Neuronal stem cell (in vitro differentiated cells): ENCODE measurements around the gene NTRK2.

ENCODE experiments used
- DNase-seq: peaks from one replicate; pipeline ENCODE4 v3.0.0-alpha.2; 2013; ENCODE audit warnings: low spot score
- H2AFZ ChIP-seq: one replicate; pipeline ENCODE4 v1.6.1; 2013; ENCODE audit warnings: mild to moderate bottlenecking, low read length, inconsistent platforms
- H2AK5ac ChIP-seq: 2 replicates; pipeline ENCODE4 v1.6.1; 2013; ENCODE audit warnings: low read depth, mild to moderate bottlenecking, inconsistent platforms, low read length, moderate library complexity, mixed read lengths
- H2BK120ac ChIP-seq: 2 replicates; pipeline ENCODE4 v1.6.1; 2013; ENCODE audit warnings: low read depth, mild to moderate bottlenecking, inconsistent platforms, low read length, moderate library complexity, mixed read lengths
- H2BK12ac ChIP-seq: one replicate; pipeline ENCODE4 v1.6.1; 2013; ENCODE audit warnings: low read length, inconsistent platforms
- H2BK15ac ChIP-seq: 2 replicates; pipeline ENCODE4 v1.6.1; 2013; ENCODE audit warnings: mild to moderate bottlenecking, low read length, inconsistent platforms, mixed read lengths
- H2BK5ac ChIP-seq: one replicate; pipeline ENCODE4 v1.6.1; 2013; ENCODE audit warnings: inconsistent platforms, mild to moderate bottlenecking, low read length, moderate library complexity
- H3K14ac ChIP-seq: one replicate; pipeline ENCODE4 v1.6.1; 2013; ENCODE audit warnings: low read length, inconsistent platforms
- H3K18ac ChIP-seq: 2 replicates; pipeline ENCODE4 v1.6.1; 2013; ENCODE audit warnings: low read length, inconsistent platforms
- H3K23ac ChIP-seq: 2 replicates; pipeline ENCODE4 v1.6.1; 2013; ENCODE audit warnings: low read depth, mild to moderate bottlenecking, mixed read lengths, low read length, inconsistent platforms; ENCODE audit not compliant: poor library complexity
- H3K27ac ChIP-seq: replicated peaks from 3 replicates; pipeline ENCODE4 v1.5.1; 2013; ENCODE audit warnings: low read length, inconsistent platforms
- H3K27me3 ChIP-seq, 3 experiments: 2 replicates each; pipeline ENCODE4 v1.6.1; 2013; ENCODE audit warnings: low read length in 3 of 3, mild to moderate bottlenecking in 2 of 3, inconsistent platforms in 1 of 3, low read depth in 1 of 3, mixed read lengths in 1 of 3, moderate library complexity in 1 of 3; ENCODE audit not compliant: control insufficient read depth in 3 of 3, insufficient read depth in 3 of 3
- H3K36me3 ChIP-seq, 2 donors: replicated peaks in 1 of 2; 2 replicates each; pipeline ENCODE4 v1.6.1; 2013; ENCODE audit warnings: low read length in 2 of 2; ENCODE audit not compliant: control insufficient read depth in 2 of 2, insufficient read depth in 2 of 2
- H3K4ac ChIP-seq: 2 replicates; pipeline ENCODE4 v1.6.1; 2013; ENCODE audit warnings: inconsistent platforms, mild to moderate bottlenecking, low read length, moderate library complexity
- H3K4me1 ChIP-seq, 2 donors: 1 replicate in 1 of 2; 2 replicates in 1 of 2; pipeline ENCODE4 v1.6.1; 2013; ENCODE audit warnings: low read length in 2 of 2, low read depth in 1 of 2; ENCODE audit not compliant: control insufficient read depth in 2 of 2, insufficient read depth in 1 of 2
- H3K4me2 ChIP-seq: one replicate; pipeline ENCODE4 v1.6.1; 2013; ENCODE audit warnings: mild to moderate bottlenecking, low read length, inconsistent platforms; ENCODE audit not compliant: insufficient read depth, poor library complexity, severe bottlenecking
- H3K4me3 ChIP-seq, 2 donors: 2 replicates each; pipeline ENCODE4 v1.5.1; 2013; ENCODE audit warnings: low read length in 2 of 2, mild to moderate bottlenecking in 2 of 2, inconsistent platforms in 1 of 2, moderate library complexity in 1 of 2
- H3K79me1 ChIP-seq: one replicate; pipeline ENCODE4 v1.6.1; 2013; ENCODE audit warnings: low read depth, mild to moderate bottlenecking, inconsistent platforms, low read length, moderate library complexity
- H3K9ac ChIP-seq: one replicate; pipeline ENCODE4 v1.6.1; 2013; ENCODE audit warnings: mild to moderate bottlenecking, low read depth, low read length, inconsistent platforms; ENCODE audit not compliant: poor library complexity
- H3K9me3 ChIP-seq, 2 donors: replicated peaks in 1 of 2; 2 replicates each; pipeline versions ENCODE3 to v1.6.1; 2013; ENCODE audit warnings: low read length in 2 of 2, mild to moderate bottlenecking in 2 of 2, inconsistent platforms in 1 of 2, low read depth in 1 of 2, mixed read lengths in 1 of 2, moderate library complexity in 1 of 2; ENCODE audit not compliant: control insufficient read depth in 2 of 2, insufficient read depth in 1 of 2
- H4K8ac ChIP-seq: one replicate; pipeline ENCODE4 v1.6.1; 2013; ENCODE audit warnings: low read depth, mild to moderate bottlenecking, inconsistent platforms, low read length, moderate library complexity
- H4K91ac ChIP-seq: one replicate; pipeline ENCODE4 v1.6.1; 2013; ENCODE audit warnings: low read length, low read depth, mild to moderate bottlenecking, inconsistent platforms; ENCODE audit not compliant: poor library complexity
- WGBS, 2 donors: extraction: QIAGEN DNeasy Blood & Tissue Kit; methylation state at CpG; one replicate each; pipeline ENCODE4 v1.1.7; 2013; ENCODE audit warnings: missing lambda C conversion rate in 2 of 2, mixed read lengths in 1 of 2; ENCODE audit not compliant: insufficient read length in 2 of 2, insufficient replicate concordance in 1 of 2; ENCODE audit errors: extremely low coverage in 2 of 2; 5-methylcytosine and 5-hydroxymethylcytosine counted together

Gene NTRK2

DNA sequence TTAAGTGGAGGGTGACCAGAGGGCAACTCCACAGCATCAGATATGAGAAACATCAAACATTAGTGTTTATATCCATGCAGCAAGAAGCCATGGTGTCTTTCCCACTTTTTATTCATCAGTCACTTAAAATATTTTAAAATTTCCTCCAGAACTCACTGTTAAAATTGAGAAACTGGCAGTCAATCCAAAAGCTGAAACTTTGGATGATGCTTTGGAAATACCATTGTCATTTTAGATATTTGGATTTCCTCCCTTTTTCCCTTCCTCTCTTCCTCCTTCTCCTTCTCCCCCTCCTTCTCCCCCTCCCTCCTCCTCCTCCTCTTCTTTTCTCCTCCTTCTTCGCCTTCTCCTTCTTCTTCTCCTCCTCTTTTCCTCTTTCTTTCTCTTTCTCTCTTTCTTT lies 33.1 kb upstream of the NTRK2 start:
- Histone ChIP-seq H2AFZ (no peak overlapping the region), H4K91ac (no peak overlapping the region), H3K14ac (no peak overlapping the region), H3K27me3 (no peaks in the 10 kb centered on the region), H3K23ac (no peak overlapping the region), H2BK12ac (no peak overlapping the region), H2AK5ac (no peak overlapping the region), H3K36me3 (no peaks in the 10 kb centered on the region), H2BK15ac (no peak overlapping the region), H3K4me1 (no peaks in the 10 kb centered on the region), H2BK120ac (no peak overlapping the region), H4K8ac (no peak overlapping the region), H3K9ac (no peak overlapping the region), H3K4ac (no peak overlapping the region), H3K27ac (no peak overlapping the region), H2BK5ac (no peak overlapping the region), H3K79me1 (no peaks in the 10 kb centered on the region), H3K4me3 (no peak overlapping the region), H3K4me2 (no peak overlapping the region), H3K9me3 (peaks cover 0 to 2% of the 10 kb centered on the region in 2 donors), H3K18ac (no peak overlapping the region)
- no CpG with 5 or more reads among the region's 1 CpG for whole genome bisulfite sequencing, 2 donors
- no peak for DNase-seq

GRCh38 chr9:84642553-84643141 lies 26.9 kb upstream of the NTRK2 start:
- Histone ChIP-seq H3K4me1 (no peaks in the 10 kb centered on the region), H3K9me3 (peaks cover 0 to 2% of the 10 kb centered on the region in 2 donors), H2BK12ac (no peak overlapping the region), H2BK15ac (no peak overlapping the region), H3K79me1 (no peaks in the 10 kb centered on the region), H3K23ac (no peak overlapping the region), H3K4ac (no peak overlapping the region), H4K91ac (no peak overlapping the region), H3K18ac (no peak overlapping the region), H3K14ac (no peak overlapping the region), H3K27ac (no peak overlapping the region), H2AK5ac (no peak overlapping the region), H3K4me3 (no peak overlapping the region), H3K36me3 (no peaks in the 10 kb centered on the region), H3K9ac (no peak overlapping the region), H2BK120ac (no peak overlapping the region), H3K4me2 (no peak overlapping the region), H2AFZ (no peak overlapping the region), H3K27me3 (no peaks in the 10 kb centered on the region), H4K8ac (no peak overlapping the region), H2BK5ac (no peak overlapping the region)
- DNase-seq = no peak
- WGBS, 2 donors = no CpG with 5 or more reads among the region's 4 CpGs

- H2BK120ac ChIP-seq = no peak overlapping the region
- no peak overlapping the region for H3K27ac ChIP-seq
- no peak overlapping the region for H2BK12ac ChIP-seq
- no peak overlapping the region for H3K4me3 ChIP-seq
- no peak overlapping the region for H2BK5ac ChIP-seq
- H4K8ac ChIP-seq = no peak overlapping the region
- no peak overlapping the region for H2AK5ac ChIP-seq
- no peak for DNase-seq
- no peak overlapping the region for H3K14ac ChIP-seq
- no peaks in the 10 kb centered on the region for H3K36me3 ChIP-seq
- no peak overlapping the region for H3K23ac ChIP-seq
- no peak overlapping the region for H3K18ac ChIP-seq
- no peaks in the 10 kb centered on the region for H3K9me3 ChIP-seq
- H3K4me2 ChIP-seq = no peak overlapping the region
- no CpG with 5 or more reads among the region's 3 CpGs for WGBS, 2 donors
- no peak overlapping the region for H3K4ac ChIP-seq
- H2BK15ac ChIP-seq = no peak overlapping the region
- H3K27me3 ChIP-seq = no peaks in the 10 kb centered on the region
- H3K4me1 ChIP-seq = no peaks in the 10 kb centered on the region
- no peaks in the 10 kb centered on the region for H3K79me1 ChIP-seq
- no peak overlapping the region for H2AFZ ChIP-seq
- no peak overlapping the region for H4K91ac ChIP-seq
- H3K9ac ChIP-seq = no peak overlapping the region
Measured at GRCh38 chr9:84647699-84648098, 21.8 kb upstream of the NTRK2 start.

DNA sequence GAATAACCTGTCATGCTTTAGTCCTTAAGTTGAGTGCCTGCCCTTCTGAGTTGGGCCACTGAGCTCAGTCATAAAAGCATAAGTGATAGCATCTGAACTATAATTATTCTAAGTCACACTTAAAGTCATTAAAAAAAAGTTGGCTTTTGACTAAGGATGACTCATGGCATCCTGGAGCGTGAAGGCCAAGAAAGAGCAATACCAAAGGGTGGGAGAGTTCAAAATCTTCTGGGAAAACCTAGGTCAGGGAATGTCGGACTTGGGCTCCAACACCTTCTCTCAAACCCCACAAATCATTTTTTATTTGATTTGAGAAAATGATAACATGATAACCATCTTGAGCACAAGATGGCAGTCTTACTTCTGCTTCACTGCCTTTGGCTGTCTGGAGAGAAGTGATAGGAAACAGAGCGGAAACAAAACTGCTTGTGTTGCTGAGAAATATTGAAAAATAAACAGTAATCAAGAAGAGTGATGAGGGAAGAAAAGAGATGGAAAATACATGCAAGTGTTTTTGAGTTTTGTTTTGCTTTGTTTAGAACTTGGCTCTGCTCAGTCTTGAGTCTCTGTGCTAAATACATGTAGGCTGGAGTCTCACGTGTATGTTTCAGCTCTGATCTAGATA lies 16.9 kb upstream of the NTRK2 start:
- H2BK12ac ChIP-seq = no peak overlapping the region
- H2BK5ac ChIP-seq = no peak overlapping the region
- H3K4me1 ChIP-seq = no peaks in the 10 kb centered on the region
- no peak for DNase-seq
- no peak overlapping the region for H3K23ac ChIP-seq
- H3K14ac ChIP-seq = no peak overlapping the region
- no peak overlapping the region for H3K27ac ChIP-seq
- no peaks in the 10 kb centered on the region for H3K36me3 ChIP-seq
- H4K91ac ChIP-seq = no peak overlapping the region
- WGBS, 2 donors = no CpG with 5 or more reads among the region's 4 CpGs
- H3K4me2 ChIP-seq = no peak overlapping the region
- H3K4me3 ChIP-seq = no peak overlapping the region
- no peak overlapping the region for H2BK120ac ChIP-seq
- H3K27me3 ChIP-seq = no peaks in the 10 kb centered on the region
- no peak overlapping the region for H3K4ac ChIP-seq
- no peak overlapping the region for H2AK5ac ChIP-seq
- no peak overlapping the region for H4K8ac ChIP-seq
- H3K9me3 ChIP-seq = no peaks in the 10 kb centered on the region
- no peak overlapping the region for H3K18ac ChIP-seq
- H2AFZ ChIP-seq = no peak overlapping the region
- H2BK15ac ChIP-seq = no peak overlapping the region
- H3K79me1 ChIP-seq = no peaks in the 10 kb centered on the region
- no peak overlapping the region for H3K9ac ChIP-seq
